Upper lobe of left lung (tissue), 6 donors: Measurements from ENCODE around the gene KIF14. TPM values are rescaled to one million over a fixed set of nuclear protein-coding genes. Genes with fewer than 3 reads are reported as not detected.

Experiments used
- ATAC-seq, 2 donors: fragments of 200-7000 bp; cut with Tn5 transposase; one replicate each; pipeline ENCODE4 v1.9.1; 2022; ENCODE audit warnings: mild to moderate bottlenecking in 2 of 2, moderate library complexity in 2 of 2; ENCODE audit not compliant: low FRiP score in 2 of 2
- DNase-seq, 2 donors: peaks; one replicate each; pipeline ENCODE4 v3.0.0-alpha.2; 2019 to 2020
- H3K27ac ChIP-seq, 4 donors: fragments of 200-600 bp; sonication (generic); one replicate each; pipeline ENCODE4 v1.5.1; 2016 to 2019
- H3K27me3 ChIP-seq, 4 donors: fragments of 200-600 bp; sonication (generic); one replicate each; pipeline ENCODE4 v1.5.1; 2017 to 2019
- H3K36me3 ChIP-seq, 4 donors: fragments of 200-600 bp; sonication (generic); one replicate each; pipeline ENCODE4 v1.5.1; 2016 to 2019
- H3K4me1 ChIP-seq, 4 donors: fragments of 200-600 bp; sonication (generic); one replicate each; pipeline ENCODE4 v1.5.1; 2018 to 2019
- H3K4me3 ChIP-seq, 4 donors: fragments of 200-600 bp; sonication (generic); one replicate each; pipeline ENCODE4 v1.5.1; 2017 to 2019; ENCODE audit warnings: mild to moderate bottlenecking in 2 of 4, moderate library complexity in 1 of 4
- H3K9me3 ChIP-seq, 4 donors: fragments of 200-600 bp; sonication (generic); one replicate each; pipeline ENCODE4 v1.5.1; 2018 to 2019
- EP300 ChIP-seq, 4 donors: sonication (generic); formaldehyde crosslinking; IDR thresholded peaks; one replicate each; pipeline ENCODE4 v1.5.1; 2017; ENCODE audit warnings: antibody characterized with exemption in 4 of 4, control low read depth in 2 of 4
- POLR2A ChIP-seq, 4 donors: fragments of 450-650 bp; IDR thresholded peaks; one replicate each; pipeline ENCODE4 v1.5.1; 2016 to 2017; ENCODE audit warnings: antibody characterized with exemption in 4 of 4, mild to moderate bottlenecking in 2 of 4
- POLR2AphosphoS5 ChIP-seq, 2 donors: sonication (generic); formaldehyde crosslinking; IDR thresholded peaks; one replicate each; pipeline ENCODE4 v1.5.1; 2017; ENCODE audit warnings: antibody characterized with exemption in 2 of 2
- WGBS, 2 donors: methylation state at CpG; one replicate each; pipeline ENCODE4 v1.1.5; 2017 to 2018; 5-methylcytosine and 5-hydroxymethylcytosine counted together
- total RNA-seq, 6 donors: library from RNA; depleted of rRNA in 4 of 6; stranded (reverse); fragments of >200 nt in 4 of 6; gene quantifications; one replicate each; pipeline versions ENCODE4 v1.1.0 to v1.2.1, GENCODE V29; 2016 to 2021
- TF ChIP-seq, protein P1 (sequence below), 6 experiments: fragments of 450-650 bp in 4 of 6; fragments of 200-600 bp in 2 of 6; sonication (generic) in 2 of 6; IDR thresholded peaks; one replicate each; pipeline ENCODE4 v1.5.1; 2016 to 2019; ENCODE audit warnings: antibody characterized with exemption in 6 of 6
- donor health status: DM: no; HTN: no; CAD: no; lungs with moderate emphysema.
- donor health status: DM: no; HTN: yes; CAD: no; lungs with severe emphysema.

Gene KIF14
- total RNA-seq, 6 donors from 2014 or later: 0.20 to 1.0 (median 0.70) TPM

DNA sequence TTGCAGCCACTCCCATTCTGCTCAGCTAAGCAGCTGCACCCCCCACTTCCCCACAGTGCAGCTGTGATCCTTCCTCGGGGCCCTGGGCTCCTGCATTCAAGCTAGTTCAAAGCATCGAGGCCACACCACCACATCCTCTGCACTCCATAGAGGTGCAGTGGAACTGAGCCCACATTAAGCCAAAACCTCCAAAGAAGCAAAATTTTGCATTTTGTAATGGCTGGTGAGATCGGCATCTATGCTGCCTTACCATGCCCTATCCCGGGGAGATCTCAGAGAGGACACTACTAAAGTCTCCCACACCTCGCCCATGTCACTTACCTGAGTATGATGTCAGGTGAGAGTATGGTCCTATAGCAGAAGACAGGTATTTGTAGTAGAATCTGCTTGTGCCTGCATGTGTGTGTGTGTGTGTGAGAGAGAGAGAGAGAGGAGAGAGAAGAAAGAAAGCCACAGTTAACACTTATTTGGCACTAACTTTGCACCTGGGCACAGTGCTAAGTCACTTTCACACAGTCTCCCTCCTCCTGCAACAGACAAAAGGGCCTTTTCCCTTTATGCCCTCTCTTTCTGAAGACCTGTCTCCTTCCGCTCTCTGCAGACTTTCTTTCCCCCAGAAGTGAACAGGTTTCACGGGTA lies 89.8 kb downstream of the KIF14 start:
- Histone ChIP-seq H3K4me1 (no peaks in the 10 kb centered on the region), H3K27ac (no peak overlapping the region), H3K4me3 (no peak overlapping the region), H3K36me3 (no peaks in the 10 kb centered on the region), H3K27me3 (no peaks in the 10 kb centered on the region), H3K9me3 (no peaks in the 10 kb centered on the region)
- 62 to 67% methylated on average over 7 of the region's 7 CpGs for WGBS, 2 donors
- ATAC-seq: peak in 1 of 2 donors; percentile 42
- DNase-seq: no peak
- no peak for TF ChIP-seq EP300 (IDR thresholded peaks at IDR 0.05)
- TF ChIP-seq, protein P1, sequence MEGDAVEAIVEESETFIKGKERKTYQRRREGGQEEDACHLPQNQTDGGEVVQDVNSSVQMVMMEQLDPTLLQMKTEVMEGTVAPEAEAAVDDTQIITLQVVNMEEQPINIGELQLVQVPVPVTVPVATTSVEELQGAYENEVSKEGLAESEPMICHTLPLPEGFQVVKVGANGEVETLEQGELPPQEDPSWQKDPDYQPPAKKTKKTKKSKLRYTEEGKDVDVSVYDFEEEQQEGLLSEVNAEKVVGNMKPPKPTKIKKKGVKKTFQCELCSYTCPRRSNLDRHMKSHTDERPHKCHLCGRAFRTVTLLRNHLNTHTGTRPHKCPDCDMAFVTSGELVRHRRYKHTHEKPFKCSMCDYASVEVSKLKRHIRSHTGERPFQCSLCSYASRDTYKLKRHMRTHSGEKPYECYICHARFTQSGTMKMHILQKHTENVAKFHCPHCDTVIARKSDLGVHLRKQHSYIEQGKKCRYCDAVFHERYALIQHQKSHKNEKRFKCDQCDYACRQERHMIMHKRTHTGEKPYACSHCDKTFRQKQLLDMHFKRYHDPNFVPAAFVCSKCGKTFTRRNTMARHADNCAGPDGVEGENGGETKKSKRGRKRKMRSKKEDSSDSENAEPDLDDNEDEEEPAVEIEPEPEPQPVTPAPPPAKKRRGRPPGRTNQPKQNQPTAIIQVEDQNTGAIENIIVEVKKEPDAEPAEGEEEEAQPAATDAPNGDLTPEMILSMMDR (IDR thresholded peaks at IDR 0.05): no peak
- TF ChIP-seq POLR2A (IDR thresholded peaks at IDR 0.05): no peak
- TF ChIP-seq POLR2AphosphoS5 (IDR thresholded peaks at IDR 0.05): no peak

DNA sequence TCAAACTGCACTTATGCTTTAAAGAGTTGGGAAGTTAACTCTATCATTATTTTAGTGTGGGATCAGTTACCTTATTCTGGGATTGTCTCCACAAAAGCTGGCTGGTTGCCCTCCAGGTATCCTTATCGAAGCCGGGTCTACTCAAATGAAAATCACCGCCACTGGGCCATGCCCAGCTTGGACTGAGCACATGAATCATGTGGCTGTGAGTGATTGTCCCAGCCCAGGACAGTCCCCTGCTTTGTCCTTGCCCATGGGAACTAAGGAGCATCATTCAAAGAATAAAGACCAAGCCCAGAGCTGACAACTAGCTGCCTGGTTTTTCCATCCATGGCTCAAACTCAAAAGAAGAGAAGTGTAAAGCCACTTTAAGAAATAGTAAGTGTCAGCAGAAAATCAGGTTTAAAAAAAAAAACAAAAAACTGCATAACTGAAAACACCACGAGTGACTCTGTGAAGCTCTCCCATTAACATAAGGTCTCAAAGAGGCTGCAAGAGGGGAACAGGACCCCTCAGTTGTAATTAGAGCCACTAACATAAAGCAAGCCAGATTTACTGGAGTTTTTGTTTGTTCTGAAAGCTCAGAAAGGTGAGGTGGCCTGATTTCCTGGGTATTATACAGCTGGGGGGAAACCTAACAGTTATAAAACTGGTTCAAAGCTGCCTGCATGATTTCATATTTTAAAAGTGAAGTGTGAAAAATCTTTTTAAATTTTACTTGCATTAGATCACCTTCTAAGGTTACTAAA lies 91.5 kb downstream of the KIF14 start:
- H3K9me3 ChIP-seq: no peaks in the 10 kb centered on the region
- no peaks in the 10 kb centered on the region for H3K4me1 ChIP-seq
- no peak for DNase-seq
- H3K27ac ChIP-seq: no peak overlapping the region
- TF ChIP-seq, protein P1 (IDR thresholded peaks at IDR 0.05): no peak
- TF ChIP-seq POLR2AphosphoS5 (IDR thresholded peaks at IDR 0.05) (no peak), EP300 (IDR thresholded peaks at IDR 0.05) (no peak), POLR2A (IDR thresholded peaks at IDR 0.05) (no peak)
- WGBS, 2 donors: 77 to 82% methylated on average over 4 of the region's 4 CpGs
- no peaks in the 10 kb centered on the region for H3K36me3 ChIP-seq
- no peaks in the 10 kb centered on the region for H3K27me3 ChIP-seq
- H3K4me3 ChIP-seq: no peak overlapping the region
- ATAC-seq: no peak

DNA sequence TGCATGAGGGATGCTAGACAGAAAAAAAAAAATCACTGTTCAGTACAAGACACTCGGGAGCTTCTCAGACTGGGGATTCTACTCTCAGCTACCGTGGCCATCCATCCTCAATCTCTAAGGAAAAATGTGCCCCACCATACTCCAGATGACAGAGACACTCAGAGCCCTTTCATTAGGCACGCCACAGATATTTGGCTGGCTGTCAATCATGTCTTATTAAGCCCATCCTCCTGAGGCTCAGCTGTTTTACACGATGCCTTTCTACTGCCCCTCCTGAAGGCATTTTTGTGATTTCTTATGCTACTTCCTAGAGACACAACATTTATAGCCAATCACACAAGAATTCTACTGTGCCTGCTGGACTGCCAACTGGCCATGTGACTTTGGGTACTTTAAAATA lies 92.9 kb downstream of the KIF14 start:
- Histone ChIP-seq H3K27me3 (no peaks in the 10 kb centered on the region), H3K27ac (no peak overlapping the region), H3K4me3 (no peak overlapping the region), H3K4me1 (no peaks in the 10 kb centered on the region), H3K36me3 (no peaks in the 10 kb centered on the region), H3K9me3 (no peaks in the 10 kb centered on the region)
- TF ChIP-seq POLR2A (IDR thresholded peaks at IDR 0.05): no peak
- TF ChIP-seq, protein P1 (IDR thresholded peaks at IDR 0.05): no peak
- no peak for TF ChIP-seq POLR2AphosphoS5 (IDR thresholded peaks at IDR 0.05)
- TF ChIP-seq EP300 (IDR thresholded peaks at IDR 0.05): no peak
- 81 to 94% methylated on average over 3 to 4 of the region's 4 CpGs for WGBS, 2 donors
- DNase-seq: no peak
- no peak for ATAC-seq

DNA sequence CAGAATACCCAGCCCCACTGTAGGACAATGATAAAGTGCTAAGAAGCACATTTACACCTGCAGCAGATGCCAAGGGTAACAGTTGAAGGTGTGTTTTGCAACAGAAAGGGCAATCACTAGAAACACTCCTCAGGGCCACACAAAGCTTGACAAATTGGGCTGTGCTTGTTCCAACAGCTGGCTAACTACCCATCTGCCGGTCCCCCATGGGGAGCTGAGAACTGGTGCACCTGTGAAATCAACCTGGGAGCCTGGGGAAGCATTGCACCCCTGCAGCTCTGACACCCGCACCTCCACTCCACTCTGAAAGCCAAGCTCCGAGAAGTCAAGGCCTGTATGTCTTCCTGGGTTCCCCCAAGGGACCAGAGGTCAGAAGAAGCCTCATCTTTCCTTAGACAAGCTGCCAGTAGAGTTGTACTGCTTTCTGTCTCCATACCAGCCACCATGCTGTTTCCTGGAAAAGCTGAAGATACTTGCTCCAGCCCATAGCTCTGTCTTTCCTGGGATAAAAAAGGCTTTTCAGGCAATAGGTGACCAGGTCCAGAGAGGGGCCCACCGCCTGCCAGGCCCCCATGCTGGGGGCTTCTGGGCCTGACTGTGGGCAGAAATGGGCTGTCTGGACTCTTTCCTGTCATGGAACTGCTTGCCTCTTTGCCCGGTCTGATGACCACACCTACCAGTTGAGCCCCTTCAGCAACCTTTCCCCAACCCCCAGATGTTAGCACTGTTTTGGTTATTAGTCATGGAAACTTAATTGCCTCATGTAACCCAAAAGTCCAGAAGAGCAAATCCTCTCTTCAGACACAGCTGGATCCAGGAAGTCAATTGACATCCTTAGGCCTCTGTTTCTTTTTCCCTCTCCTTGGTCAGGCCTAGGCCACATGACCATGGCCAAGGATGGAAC lies 93.6 kb downstream of the KIF14 start:
- no peak overlapping the region for H3K27ac ChIP-seq
- no peaks in the 10 kb centered on the region for H3K27me3 ChIP-seq
- H3K4me1 ChIP-seq: no peaks in the 10 kb centered on the region
- H3K4me3 ChIP-seq: no peak overlapping the region
- TF ChIP-seq, protein P1 (IDR thresholded peaks at IDR 0.05): no peak
- TF ChIP-seq POLR2AphosphoS5 (IDR thresholded peaks at IDR 0.05) (no peak), POLR2A (IDR thresholded peaks at IDR 0.05) (no peak), EP300 (IDR thresholded peaks at IDR 0.05) (no peak)
- WGBS, 2 donors: 78 to 88% methylated on average over 5 of the region's 5 CpGs
- ATAC-seq (no peak), DNase-seq (no peak)
- H3K9me3 ChIP-seq: no peaks in the 10 kb centered on the region
- no peaks in the 10 kb centered on the region for H3K36me3 ChIP-seq
